Liver (tissue), 9 donors: Measurements from ENCODE around the gene SNX1. TPM values are rescaled to one million over a fixed set of nuclear protein-coding genes. Genes with fewer than 3 reads are reported as not detected.

Experiments
- DNase-seq: peaks from one replicate; pipeline ENCODE4 v3.0.0-alpha.2; 2017; ENCODE audit warnings: low spot score
- H3K27ac ChIP-seq, 2 donors: one replicate each; pipeline ENCODE4 v1.7.0; 2013; ENCODE audit warnings: inconsistent platforms in 2 of 2, low read length in 2 of 2, control low read depth in 1 of 2, low read depth in 1 of 2, mild to moderate bottlenecking in 1 of 2
- H3K27me3 ChIP-seq, 4 donors: one replicate each; pipeline versions ENCODE4 v1.6.1 to v1.7.0; 2013; ENCODE audit warnings: low read length in 3 of 4, inconsistent platforms in 1 of 4, mild to moderate bottlenecking in 1 of 4, moderate library complexity in 1 of 4; ENCODE audit not compliant: control insufficient read depth in 4 of 4, insufficient read depth in 4 of 4
- H3K36me3 ChIP-seq, 4 donors: one replicate each; pipeline versions ENCODE4 v1.6.1 to v1.7.0; 2013; ENCODE audit warnings: low read length in 3 of 4, mild to moderate bottlenecking in 3 of 4, low read depth in 1 of 4, moderate library complexity in 1 of 4; ENCODE audit not compliant: control insufficient read depth in 4 of 4, insufficient read depth in 3 of 4
- H3K4me1 ChIP-seq, 4 donors: one replicate each; pipeline versions ENCODE4 v1.6.1 to v1.7.0; 2013; ENCODE audit warnings: low read length in 3 of 4, mild to moderate bottlenecking in 3 of 4, moderate library complexity in 1 of 4; ENCODE audit not compliant: control insufficient read depth in 4 of 4, insufficient read depth in 4 of 4
- H3K4me3 ChIP-seq, 3 donors: one replicate each; pipeline versions ENCODE4 v1.6.1 to v1.7.0; 2013; ENCODE audit warnings: low read length in 3 of 3, control low read depth in 1 of 3, low read depth in 1 of 3, mild to moderate bottlenecking in 1 of 3
- H3K9ac ChIP-seq, 2 donors: one replicate each; pipeline ENCODE4 v1.7.0; 2013; ENCODE audit warnings: low read length in 2 of 2, mild to moderate bottlenecking in 2 of 2, moderate library complexity in 2 of 2, control low read depth in 1 of 2, low read depth in 1 of 2
- H3K9me3 ChIP-seq, 4 donors: one replicate each; pipeline versions ENCODE4 v1.6.1 to v1.7.0; 2013; ENCODE audit warnings: low read length in 3 of 4; ENCODE audit not compliant: control insufficient read depth in 4 of 4
- FOXA1 ChIP-seq: IDR thresholded peaks from 2 replicates; pipeline ENCODE4 v1.6.1; 2016; ENCODE audit warnings: antibody characterized with exemption
- FOXA2 ChIP-seq: IDR thresholded peaks from 2 replicates; pipeline ENCODE4 v1.6.1; 2016; ENCODE audit warnings: antibody characterized with exemption
- GABPA ChIP-seq, 2 donors: IDR thresholded peaks in 1 of 2; conservative IDR thresholded peaks in 1 of 2; 2 replicates each; pipeline ENCODE4 v1.6.1; 2016; ENCODE audit warnings: antibody characterized with exemption in 2 of 2, mild to moderate bottlenecking in 1 of 2, moderate library complexity in 1 of 2
- HNF4A ChIP-seq, 2 donors: conservative IDR thresholded peaks; 2 replicates each; pipeline ENCODE4 v1.6.1; 2016; ENCODE audit warnings: antibody characterized with exemption in 2 of 2, mild to moderate bottlenecking in 2 of 2
- JUND ChIP-seq, 2 donors: IDR thresholded peaks; 2 replicates each; pipeline ENCODE4 v1.6.1; 2016; ENCODE audit warnings: antibody characterized with exemption in 2 of 2
- NR2F2 ChIP-seq: IDR thresholded peaks from 2 replicates; pipeline ENCODE4 v1.6.1; 2016; ENCODE audit warnings: antibody characterized with exemption
- RAD21 ChIP-seq, 2 donors: IDR thresholded peaks; 2 replicates each; pipeline ENCODE4 v1.6.1; 2016; ENCODE audit warnings: antibody characterized with exemption in 2 of 2, mild to moderate bottlenecking in 2 of 2
- RXRA ChIP-seq, 2 donors: IDR thresholded peaks; 2 replicates each; pipeline ENCODE4 v1.6.1; 2017 to 2018; ENCODE audit warnings: antibody characterized with exemption in 2 of 2, mild to moderate bottlenecking in 1 of 2
- SP1 ChIP-seq: IDR thresholded peaks from 2 replicates; pipeline ENCODE4 v1.6.1; 2018; ENCODE audit warnings: antibody characterized with exemption, mild to moderate bottlenecking
- TAF1 ChIP-seq: conservative IDR thresholded peaks from 2 replicates; pipeline ENCODE4 v1.6.1; 2016; ENCODE audit warnings: antibody characterized with exemption, mild to moderate bottlenecking
- WGBS: extraction: QIAGEN DNeasy Blood & Tissue Kit; methylation state at CpG from one replicate; pipeline ENCODE4 v1.1.7; 2013; 5-methylcytosine and 5-hydroxymethylcytosine counted together
- polyA plus RNA-seq, 2 donors: library from polyadenylated mRNA; stranded (reverse) in 1 of 2; unstranded in 1 of 2; fragments of 200-250 nt in 1 of 2; fragments of >200 nt in 1 of 2; fragmentation: Nextera tagmentation in 1 of 2; extraction: Ambion mirVana in 1 of 2; gene quantifications; one replicate each; pipeline versions ENCODE4 v1.2.1 to v1.2.3, GENCODE V29; 2013 to 2015
- total RNA-seq, 2 donors: library from RNA; depleted of rRNA; stranded (reverse); fragments of >200 nt; gene quantifications; one replicate each; pipeline ENCODE4 v1.2.3, GENCODE V29; 2014
- TF ChIP-seq, protein P1 (sequence below): IDR thresholded peaks from 2 replicates; pipeline ENCODE4 v1.6.1; 2016; ENCODE audit warnings: antibody characterized with exemption
- TF ChIP-seq, protein P2 (sequence below): fragments of 150-350 bp; IDR thresholded peaks from 2 replicates; pipeline ENCODE4 v1.5.1; 2017; ENCODE audit warnings: improper control_type of control experiment, low read depth, low read length; ENCODE audit not compliant: missing input control
- TF ChIP-seq, protein P3 (sequence below): IDR thresholded peaks from 2 replicates; pipeline ENCODE4 v1.6.1; 2016; ENCODE audit warnings: antibody characterized with exemption
- TF ChIP-seq, protein P4 (sequence below): IDR thresholded peaks from 2 replicates; pipeline ENCODE4 v1.6.1; 2016; ENCODE audit warnings: antibody characterized with exemption, mild to moderate bottlenecking
- donor health status: healthy.
- donor health status: healthy.
- donor health status: healthy.
- donor health status: healthy.
- donor health status: healthy.

Gene SNX1
- total and polyA plus RNA-seq, 4 donors, result 40.0 to 67.4 (median 45.0) TPM

DNA sequence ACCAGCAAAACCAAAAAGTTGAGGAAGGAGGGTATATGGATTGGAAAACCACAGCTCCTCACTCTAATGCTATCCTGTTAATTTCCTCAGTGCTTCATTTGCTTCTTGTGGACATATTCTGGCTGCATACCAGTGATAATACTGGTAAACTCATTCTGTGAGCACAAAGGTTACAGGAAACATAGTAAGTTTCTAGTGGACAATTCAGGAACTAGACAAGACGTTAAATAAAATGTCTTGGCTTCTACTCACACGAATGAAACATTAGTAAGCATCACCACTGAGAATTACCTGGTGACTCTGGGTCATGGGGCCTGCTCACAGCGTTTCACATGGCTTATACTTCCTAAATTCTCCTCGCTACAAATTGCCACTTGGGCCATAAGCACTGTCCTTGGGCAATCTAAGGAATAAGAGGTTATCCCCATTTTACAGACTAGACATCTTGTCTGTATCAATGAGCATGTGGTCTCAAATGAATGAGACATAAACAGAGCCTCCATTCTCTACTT lies 87.1 kb downstream of the SNX1 start:
- Histone ChIP-seq H3K27ac (no peak overlapping the region), H3K4me3 (no peak overlapping the region), H3K36me3 (peaks cover 0 to 10% (median 3%) of the 10 kb centered on the region in 4 donors), H3K9me3 (no peaks in the 10 kb centered on the region), H3K9ac (no peak overlapping the region), H3K4me1 (no peaks in the 10 kb centered on the region), H3K27me3 (no peaks in the 10 kb centered on the region)
- no peak for TF ChIP-seq FOXA2
- no peak for TF ChIP-seq NR2F2
- TF ChIP-seq, protein P1, sequence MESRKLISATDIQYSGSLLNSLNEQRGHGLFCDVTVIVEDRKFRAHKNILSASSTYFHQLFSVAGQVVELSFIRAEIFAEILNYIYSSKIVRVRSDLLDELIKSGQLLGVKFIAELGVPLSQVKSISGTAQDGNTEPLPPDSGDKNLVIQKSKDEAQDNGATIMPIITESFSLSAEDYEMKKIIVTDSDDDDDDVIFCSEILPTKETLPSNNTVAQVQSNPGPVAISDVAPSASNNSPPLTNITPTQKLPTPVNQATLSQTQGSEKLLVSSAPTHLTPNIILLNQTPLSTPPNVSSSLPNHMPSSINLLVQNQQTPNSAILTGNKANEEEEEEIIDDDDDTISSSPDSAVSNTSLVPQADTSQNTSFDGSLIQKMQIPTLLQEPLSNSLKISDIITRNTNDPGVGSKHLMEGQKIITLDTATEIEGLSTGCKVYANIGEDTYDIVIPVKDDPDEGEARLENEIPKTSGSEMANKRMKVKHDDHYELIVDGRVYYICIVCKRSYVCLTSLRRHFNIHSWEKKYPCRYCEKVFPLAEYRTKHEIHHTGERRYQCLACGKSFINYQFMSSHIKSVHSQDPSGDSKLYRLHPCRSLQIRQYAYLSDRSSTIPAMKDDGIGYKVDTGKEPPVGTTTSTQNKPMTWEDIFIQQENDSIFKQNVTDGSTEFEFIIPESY, result no peak
- TF ChIP-seq RAD21 (IDR thresholded peaks at IDR 0.05), result no peak
- no peak for DNase-seq
- 87% methylated on average over 4 of the region's 4 CpGs for WGBS

DNA sequence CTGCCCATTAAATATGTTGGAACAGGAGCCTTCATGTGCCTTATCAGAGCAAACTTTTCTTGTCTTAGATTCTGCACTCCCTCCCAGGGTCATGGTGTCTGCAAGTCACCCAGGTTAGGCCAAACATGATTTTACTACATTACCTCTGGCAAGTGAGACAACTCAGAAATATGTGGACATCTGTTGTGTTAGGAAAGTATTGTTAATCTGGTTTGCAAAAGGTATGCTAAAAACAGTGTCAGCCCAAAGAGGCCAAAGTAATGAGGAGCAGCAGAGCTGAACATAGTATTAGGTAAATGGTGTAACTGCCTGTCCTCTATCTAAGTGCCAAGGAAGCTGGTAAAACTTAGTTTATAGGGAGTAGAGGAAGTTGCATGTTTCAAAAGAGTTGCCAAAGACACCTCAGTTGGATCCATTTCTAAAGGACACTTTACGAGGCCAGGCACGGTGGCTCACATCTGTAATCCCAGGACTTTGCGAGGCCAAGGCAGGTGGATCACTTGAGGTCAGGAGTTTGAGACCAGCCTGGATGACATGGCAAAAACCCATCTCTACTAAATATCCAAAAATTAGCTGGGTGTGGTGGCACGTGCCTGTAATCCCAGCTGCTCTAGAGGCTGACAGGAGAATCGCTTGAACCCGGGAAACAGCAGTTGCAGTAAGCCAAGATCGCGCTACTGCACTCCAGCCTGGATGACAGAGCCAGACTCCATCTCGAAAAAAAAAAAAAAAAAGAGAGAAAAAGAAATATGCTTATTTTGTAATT lies 89.5 kb downstream of the SNX1 start:
- TF ChIP-seq HNF4A (conservative IDR thresholded peaks at IDR 0.05), result no peak
- TF ChIP-seq RAD21 (IDR thresholded peaks at IDR 0.05), result no peak
- no peak for TF ChIP-seq JUND (IDR thresholded peaks at IDR 0.05)
- 96% methylated on average over 9 of the region's 9 CpGs for WGBS
- H3K36me3 ChIP-seq, result peaks cover 0 to 7% (median under 1%) of the 10 kb centered on the region in 4 donors
- no peaks in the 10 kb centered on the region for H3K4me1 ChIP-seq
- DNase-seq, result no peak
- H3K27ac ChIP-seq, result no peak overlapping the region
- H3K9me3 ChIP-seq, result no peaks in the 10 kb centered on the region
- no peak overlapping the region for H3K9ac ChIP-seq
- H3K27me3 ChIP-seq, result no peaks in the 10 kb centered on the region
- no peak overlapping the region for H3K4me3 ChIP-seq

DNA sequence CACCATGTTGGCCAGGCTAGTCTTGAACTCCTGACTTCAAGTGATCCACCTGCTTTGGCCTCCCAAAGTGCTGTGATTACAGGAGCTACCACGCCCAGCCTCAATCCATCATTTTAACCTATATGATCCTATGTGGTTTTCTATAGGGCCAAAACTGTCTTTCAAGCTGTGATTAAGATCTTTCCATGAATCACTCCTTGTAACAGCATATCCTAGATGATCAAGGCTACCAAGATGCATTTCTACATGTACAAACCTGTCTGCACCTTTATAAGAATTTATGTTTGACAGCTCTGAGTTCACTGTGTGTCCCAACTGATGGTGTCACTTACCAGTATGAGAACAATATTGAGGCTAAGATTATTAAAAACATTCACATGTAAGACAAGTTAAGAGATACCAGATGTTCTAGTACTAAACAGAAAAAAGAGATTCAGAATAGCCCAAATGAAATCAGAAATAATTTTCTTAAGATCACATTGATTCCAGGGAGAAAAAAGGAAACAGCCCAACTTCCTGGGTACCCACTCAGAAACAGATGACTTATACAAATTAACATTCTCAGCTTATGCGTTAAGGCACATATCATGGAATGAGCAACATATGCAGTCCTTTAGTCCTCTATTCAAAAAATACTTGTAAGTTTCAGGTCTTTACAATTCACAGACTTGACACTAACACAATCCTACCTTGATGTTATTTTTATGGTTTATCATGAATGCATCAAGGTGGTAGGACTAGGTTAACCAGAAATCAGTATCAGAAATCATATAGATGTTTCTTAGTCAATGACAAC lies 91.8 kb downstream of the SNX1 start:
- DNase-seq, result no peak
- no peak overlapping the region for H3K27ac ChIP-seq
- H3K36me3 ChIP-seq, result peaks cover 0 to 5% (median 0%) of the 10 kb centered on the region in 4 donors
- TF ChIP-seq NR2F2 (no peak), GABPA (IDR thresholded peaks at IDR 0.05 in 1 of 2, conservative IDR thresholded peaks at IDR 0.05 in 1 of 2) (no peak), RXRA (IDR thresholded peaks at IDR 0.05) (no peak), RAD21 (IDR thresholded peaks at IDR 0.05) (no peak), SP1 (no peak), FOXA1 (no peak), TAF1 (no peak), HNF4A (conservative IDR thresholded peaks at IDR 0.05) (no peak)
- TF ChIP-seq, protein P2, sequence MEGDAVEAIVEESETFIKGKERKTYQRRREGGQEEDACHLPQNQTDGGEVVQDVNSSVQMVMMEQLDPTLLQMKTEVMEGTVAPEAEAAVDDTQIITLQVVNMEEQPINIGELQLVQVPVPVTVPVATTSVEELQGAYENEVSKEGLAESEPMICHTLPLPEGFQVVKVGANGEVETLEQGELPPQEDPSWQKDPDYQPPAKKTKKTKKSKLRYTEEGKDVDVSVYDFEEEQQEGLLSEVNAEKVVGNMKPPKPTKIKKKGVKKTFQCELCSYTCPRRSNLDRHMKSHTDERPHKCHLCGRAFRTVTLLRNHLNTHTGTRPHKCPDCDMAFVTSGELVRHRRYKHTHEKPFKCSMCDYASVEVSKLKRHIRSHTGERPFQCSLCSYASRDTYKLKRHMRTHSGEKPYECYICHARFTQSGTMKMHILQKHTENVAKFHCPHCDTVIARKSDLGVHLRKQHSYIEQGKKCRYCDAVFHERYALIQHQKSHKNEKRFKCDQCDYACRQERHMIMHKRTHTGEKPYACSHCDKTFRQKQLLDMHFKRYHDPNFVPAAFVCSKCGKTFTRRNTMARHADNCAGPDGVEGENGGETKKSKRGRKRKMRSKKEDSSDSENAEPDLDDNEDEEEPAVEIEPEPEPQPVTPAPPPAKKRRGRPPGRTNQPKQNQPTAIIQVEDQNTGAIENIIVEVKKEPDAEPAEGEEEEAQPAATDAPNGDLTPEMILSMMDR, result no peak
- TF ChIP-seq, protein P3, sequence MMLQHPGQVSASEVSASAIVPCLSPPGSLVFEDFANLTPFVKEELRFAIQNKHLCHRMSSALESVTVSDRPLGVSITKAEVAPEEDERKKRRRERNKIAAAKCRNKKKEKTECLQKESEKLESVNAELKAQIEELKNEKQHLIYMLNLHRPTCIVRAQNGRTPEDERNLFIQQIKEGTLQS, result no peak
- TF ChIP-seq, protein P4, sequence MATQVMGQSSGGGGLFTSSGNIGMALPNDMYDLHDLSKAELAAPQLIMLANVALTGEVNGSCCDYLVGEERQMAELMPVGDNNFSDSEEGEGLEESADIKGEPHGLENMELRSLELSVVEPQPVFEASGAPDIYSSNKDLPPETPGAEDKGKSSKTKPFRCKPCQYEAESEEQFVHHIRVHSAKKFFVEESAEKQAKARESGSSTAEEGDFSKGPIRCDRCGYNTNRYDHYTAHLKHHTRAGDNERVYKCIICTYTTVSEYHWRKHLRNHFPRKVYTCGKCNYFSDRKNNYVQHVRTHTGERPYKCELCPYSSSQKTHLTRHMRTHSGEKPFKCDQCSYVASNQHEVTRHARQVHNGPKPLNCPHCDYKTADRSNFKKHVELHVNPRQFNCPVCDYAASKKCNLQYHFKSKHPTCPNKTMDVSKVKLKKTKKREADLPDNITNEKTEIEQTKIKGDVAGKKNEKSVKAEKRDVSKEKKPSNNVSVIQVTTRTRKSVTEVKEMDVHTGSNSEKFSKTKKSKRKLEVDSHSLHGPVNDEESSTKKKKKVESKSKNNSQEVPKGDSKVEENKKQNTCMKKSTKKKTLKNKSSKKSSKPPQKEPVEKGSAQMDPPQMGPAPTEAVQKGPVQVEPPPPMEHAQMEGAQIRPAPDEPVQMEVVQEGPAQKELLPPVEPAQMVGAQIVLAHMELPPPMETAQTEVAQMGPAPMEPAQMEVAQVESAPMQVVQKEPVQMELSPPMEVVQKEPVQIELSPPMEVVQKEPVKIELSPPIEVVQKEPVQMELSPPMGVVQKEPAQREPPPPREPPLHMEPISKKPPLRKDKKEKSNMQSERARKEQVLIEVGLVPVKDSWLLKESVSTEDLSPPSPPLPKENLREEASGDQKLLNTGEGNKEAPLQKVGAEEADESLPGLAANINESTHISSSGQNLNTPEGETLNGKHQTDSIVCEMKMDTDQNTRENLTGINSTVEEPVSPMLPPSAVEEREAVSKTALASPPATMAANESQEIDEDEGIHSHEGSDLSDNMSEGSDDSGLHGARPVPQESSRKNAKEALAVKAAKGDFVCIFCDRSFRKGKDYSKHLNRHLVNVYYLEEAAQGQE, result no peak
- H3K4me3 ChIP-seq, result no peak overlapping the region
- no peak overlapping the region for H3K9ac ChIP-seq
- no peaks in the 10 kb centered on the region for H3K4me1 ChIP-seq
- H3K27me3 ChIP-seq, result no peaks in the 10 kb centered on the region
- 97% methylated on average over 2 of the region's 2 CpGs for WGBS
- H3K9me3 ChIP-seq, result no peaks in the 10 kb centered on the region
